GM12865 (cell line): ENCODE measurements around the gene DGKZ.

ENCODE experiments used
- DNase-seq: peaks from one replicate; pipeline ENCODE4 v3.0.0; 2010; ENCODE audit warnings: low read depth
- H3K4me3 ChIP-seq: 2 replicates; pipeline ENCODE4 v1.5.1; 2011; ENCODE audit warnings: mild to moderate bottlenecking, low read depth, low read length, control low read depth
- TF ChIP-seq, protein P1 (sequence below): IDR thresholded peaks from 2 replicates; pipeline ENCODE4 v1.5.1; 2011; ENCODE audit warnings: low read length, control low read depth, low read depth, inconsistent platforms; ENCODE audit not compliant: insufficient read depth; ENCODE audit errors: missing control alignments

The DGKZ gene

DNA sequence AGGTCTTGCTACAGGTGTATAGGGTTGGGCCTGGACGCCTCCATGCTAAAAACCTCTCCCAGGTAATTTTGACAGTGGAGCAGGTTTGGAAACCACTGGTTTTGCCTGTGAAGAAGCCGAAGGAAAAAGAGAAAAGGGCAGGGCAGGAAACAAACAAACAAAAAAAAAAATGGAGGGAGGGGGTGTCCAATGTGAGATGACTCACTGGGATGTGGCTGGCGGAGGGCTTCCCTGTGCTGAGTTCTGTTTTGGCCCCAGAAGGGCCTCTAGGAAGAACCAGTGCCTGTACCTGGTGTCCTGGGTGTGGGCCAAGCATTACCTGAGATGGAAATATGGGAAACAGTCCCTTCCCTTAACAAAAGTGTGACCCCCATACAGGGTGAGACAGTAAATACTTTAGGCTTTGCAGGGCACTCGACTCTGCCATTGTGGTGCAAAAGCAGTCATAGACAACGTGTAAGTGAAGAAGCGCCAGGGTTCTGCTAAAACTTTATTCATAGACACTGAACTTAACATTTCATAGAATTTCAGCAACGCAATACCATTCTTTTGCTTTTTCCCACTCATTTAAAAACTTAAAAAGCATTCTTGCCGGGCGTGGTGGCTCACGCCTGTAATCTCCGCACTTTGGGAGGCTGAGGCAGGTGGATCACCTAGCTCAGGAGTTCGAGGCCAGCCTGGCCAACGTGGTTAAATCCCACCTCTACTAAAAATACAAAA lies 9.5 kb upstream of the DGKZ start:
- DNase-seq: no peak
- TF ChIP-seq, protein P1, sequence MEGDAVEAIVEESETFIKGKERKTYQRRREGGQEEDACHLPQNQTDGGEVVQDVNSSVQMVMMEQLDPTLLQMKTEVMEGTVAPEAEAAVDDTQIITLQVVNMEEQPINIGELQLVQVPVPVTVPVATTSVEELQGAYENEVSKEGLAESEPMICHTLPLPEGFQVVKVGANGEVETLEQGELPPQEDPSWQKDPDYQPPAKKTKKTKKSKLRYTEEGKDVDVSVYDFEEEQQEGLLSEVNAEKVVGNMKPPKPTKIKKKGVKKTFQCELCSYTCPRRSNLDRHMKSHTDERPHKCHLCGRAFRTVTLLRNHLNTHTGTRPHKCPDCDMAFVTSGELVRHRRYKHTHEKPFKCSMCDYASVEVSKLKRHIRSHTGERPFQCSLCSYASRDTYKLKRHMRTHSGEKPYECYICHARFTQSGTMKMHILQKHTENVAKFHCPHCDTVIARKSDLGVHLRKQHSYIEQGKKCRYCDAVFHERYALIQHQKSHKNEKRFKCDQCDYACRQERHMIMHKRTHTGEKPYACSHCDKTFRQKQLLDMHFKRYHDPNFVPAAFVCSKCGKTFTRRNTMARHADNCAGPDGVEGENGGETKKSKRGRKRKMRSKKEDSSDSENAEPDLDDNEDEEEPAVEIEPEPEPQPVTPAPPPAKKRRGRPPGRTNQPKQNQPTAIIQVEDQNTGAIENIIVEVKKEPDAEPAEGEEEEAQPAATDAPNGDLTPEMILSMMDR: no peak
- no peak overlapping the region for H3K4me3 ChIP-seq

DNA sequence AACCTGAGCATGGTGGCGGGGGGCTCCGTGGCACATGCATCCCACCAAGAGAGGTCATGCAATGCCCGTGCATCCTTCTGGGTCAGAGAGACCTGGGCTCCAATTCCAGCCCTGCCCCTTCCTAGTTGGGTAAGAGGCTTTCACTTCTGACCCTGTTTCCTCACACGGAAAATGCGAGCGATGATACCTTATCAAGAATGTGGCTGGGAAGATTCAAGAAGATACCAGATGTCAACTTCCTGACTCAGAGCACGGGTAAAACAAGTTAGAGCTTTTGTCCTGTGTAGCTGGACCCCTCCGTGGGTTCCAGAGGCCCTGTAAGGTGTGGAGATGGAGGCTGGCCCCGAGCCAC lies 8.7 kb upstream of the DGKZ start:
- TF ChIP-seq, protein P1: no peak
- no peak overlapping the region for H3K4me3 ChIP-seq
- DNase-seq: no peak

DNA sequence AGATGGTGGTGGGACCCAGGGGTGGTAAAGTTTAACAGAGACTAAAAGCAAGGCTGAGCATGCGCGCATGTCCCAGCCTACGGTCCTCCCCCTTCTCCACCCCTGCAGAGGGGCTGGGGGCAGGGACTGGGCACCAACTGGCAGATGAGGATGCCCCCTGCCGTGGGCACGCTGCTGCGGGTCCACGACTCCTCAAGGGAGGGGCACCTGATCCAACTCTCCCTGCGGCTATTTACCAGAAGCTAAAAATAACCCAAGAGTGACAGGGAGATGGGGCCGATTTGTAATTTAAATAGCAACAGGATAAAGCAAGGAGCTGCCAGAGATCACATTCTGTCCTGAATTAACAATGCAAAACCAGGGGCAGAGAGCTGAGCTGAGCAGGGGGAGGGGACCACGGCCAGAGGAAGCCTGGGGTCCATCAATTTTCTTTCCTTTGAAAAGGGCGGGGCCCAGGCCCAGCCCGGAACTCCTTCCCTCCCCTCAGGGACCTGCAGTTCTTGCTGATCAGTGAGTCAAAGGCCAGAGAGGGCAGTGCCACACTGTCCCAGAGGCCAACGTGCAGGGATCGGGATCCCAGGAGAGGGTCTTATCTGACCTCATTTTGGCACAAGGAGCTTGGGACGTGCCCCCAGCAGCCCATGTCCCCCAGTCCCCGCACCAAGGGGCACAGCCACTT lies 8.1 kb upstream of the DGKZ start:
- TF ChIP-seq, protein P1: no peak
- DNase-seq: no peak
- no peak overlapping the region for H3K4me3 ChIP-seq

DNA sequence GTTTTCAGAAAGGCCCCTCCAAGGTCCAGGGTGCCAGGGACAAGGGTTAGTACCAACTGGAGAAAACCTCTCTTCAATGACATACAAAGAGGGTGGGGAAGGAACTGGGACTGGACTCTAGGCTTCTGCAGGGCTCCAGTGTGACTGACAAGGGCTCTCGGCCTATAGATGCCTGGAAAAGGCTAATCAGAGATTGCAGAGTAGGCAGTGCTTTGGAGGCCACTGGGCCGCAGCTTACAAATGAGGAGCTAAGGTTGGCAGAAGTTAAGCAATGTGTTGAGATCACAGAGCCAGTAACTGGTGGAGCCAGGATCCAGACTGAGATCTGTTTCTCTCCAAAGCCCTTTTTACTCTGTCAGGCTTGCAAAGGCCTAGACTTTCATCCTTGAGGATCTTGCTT lies 7.4 kb upstream of the DGKZ start:
- DNase-seq: no peak

DNA sequence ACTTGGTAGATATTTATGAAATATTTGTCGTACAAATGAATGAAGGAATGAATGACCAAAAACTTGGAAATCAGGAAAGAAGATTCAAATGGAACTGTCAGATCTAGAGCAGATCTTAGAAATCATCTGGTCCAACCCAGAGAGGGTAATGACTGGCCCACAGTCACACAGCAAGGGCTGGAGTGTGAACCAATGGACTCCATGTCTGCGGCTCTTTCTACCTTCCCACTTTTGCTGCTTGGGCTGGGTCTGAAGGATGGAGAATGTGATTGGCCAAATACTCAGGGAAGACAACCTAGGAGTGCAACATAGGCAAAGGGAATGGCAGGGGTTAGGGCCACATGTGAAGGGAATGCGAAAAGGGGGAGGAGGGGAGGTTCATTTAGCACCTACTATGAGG lies 5.8 kb upstream of the DGKZ start:
- no peak for DNase-seq
- TF ChIP-seq, protein P1: no peak
- no peak overlapping the region for H3K4me3 ChIP-seq

More for the DNA sequence above, 7.4 kb upstream of the DGKZ start:
- H3K4me3 ChIP-seq: no peak overlapping the region
- TF ChIP-seq, protein P1: no peak

DNA sequence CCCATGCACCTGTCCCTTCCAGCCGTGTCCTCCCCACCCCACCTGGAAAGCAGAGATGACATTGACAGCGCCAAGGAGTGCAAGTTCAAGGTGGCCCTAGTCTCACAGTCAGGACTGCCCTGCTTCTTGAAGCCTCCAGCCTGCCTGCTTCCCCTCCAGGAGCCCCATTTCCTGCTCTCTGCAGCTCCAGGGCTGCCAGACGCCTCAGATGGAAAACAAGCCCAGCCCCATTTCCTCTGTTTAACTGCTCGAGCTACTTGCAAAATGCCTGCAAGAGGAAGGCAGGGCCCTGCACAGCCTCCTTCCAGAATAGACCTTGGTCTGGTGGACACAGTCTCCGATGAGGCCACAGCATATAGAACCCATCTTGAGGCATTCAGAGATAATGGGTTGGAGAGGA lies 5.0 kb upstream of the DGKZ start:
- no peak for DNase-seq
- TF ChIP-seq, protein P1: no peak
- no peak overlapping the region for H3K4me3 ChIP-seq
